Measurements from ENCODE around the gene UPF1.

The UPF1 gene

DNA sequence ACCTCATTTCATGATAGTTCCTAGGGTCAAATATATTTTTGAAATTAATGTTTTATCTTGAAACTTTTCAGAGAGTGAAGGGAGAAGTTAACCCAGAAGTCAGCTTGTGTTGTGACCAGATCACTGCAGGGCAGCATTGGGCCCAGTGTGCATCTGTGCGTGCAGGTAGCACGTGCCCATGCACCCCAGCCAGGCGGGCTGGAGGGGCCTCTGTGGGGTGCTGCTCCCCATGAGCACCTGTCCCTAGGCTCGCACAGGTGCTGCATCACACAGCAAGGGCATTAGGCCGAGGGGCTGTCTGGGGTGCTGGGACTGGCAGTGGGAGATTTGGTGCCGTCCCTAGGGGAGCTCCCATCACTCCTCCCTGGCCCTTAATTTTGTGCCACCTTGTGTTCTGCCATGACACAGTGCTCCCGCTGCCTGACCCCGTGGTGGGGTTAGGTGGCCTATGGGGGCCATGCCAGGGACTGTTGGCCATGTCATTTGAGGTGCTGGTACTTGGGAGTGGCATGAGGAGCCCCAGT, 13.1 kb downstream of the UPF1 start:
- Histone ChIP-seq H3K9me3 (ENCODE audit: low read length) (no peaks in the 10 kb centered on the region), H3K4me3 (ENCODE audit: low read depth in 1 of 2, low read length in 2 of 2) (no peak overlapping the region), H3K36me3 (ENCODE audit: insufficient read depth, low read length) (peaks cover 8% of the 10 kb centered on the region), H3K27me3 (ENCODE audit: control insufficient read depth in 1 of 2, insufficient read depth in 2 of 2, low read length in 2 of 2) (no peaks in the 10 kb centered on the region), H3K9ac (ENCODE audit: low read length) (no peak overlapping the region), H3K27ac (ENCODE audit: low read depth, low read length) (no peak overlapping the region), H3K4me1 (ENCODE audit: insufficient read depth, low read length) (peaks cover 69% of the 10 kb centered on the region)

DNA sequence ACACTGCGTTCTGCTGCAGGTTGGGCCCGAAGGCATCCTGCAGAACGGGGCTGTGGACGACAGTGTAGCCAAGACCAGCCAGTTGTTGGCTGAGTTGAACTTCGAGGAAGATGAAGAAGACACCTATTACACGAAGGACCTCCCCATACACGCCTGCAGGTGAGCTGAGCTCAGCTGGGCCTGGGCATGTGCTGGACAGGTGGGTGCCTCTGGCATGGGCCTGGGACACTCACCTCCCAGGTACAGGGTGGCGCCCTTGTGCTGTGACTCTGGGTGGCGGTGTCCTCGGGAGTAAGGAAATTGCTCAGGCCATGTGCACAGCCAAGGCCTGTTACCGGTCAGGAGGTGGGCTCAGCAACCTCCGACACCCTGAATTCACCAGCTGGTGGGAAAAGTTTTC, 14.2 kb downstream of the UPF1 start:
- Histone ChIP-seq H3K27ac (ENCODE audit: low read depth, low read length) (no peak overlapping the region), H3K9me3 (ENCODE audit: low read length) (no peaks in the 10 kb centered on the region), H3K27me3 (ENCODE audit: control insufficient read depth in 1 of 2, insufficient read depth in 2 of 2, low read length in 2 of 2) (no peaks in the 10 kb centered on the region), H3K4me3 (ENCODE audit: low read depth in 1 of 2, low read length in 2 of 2) (no peak overlapping the region), H3K9ac (ENCODE audit: low read length) (no peak overlapping the region), H3K4me1 (ENCODE audit: insufficient read depth, low read length) (peaks cover 70% of the 10 kb centered on the region), H3K36me3 (ENCODE audit: insufficient read depth, low read length) (peaks cover 17% of the 10 kb centered on the region)

DNA sequence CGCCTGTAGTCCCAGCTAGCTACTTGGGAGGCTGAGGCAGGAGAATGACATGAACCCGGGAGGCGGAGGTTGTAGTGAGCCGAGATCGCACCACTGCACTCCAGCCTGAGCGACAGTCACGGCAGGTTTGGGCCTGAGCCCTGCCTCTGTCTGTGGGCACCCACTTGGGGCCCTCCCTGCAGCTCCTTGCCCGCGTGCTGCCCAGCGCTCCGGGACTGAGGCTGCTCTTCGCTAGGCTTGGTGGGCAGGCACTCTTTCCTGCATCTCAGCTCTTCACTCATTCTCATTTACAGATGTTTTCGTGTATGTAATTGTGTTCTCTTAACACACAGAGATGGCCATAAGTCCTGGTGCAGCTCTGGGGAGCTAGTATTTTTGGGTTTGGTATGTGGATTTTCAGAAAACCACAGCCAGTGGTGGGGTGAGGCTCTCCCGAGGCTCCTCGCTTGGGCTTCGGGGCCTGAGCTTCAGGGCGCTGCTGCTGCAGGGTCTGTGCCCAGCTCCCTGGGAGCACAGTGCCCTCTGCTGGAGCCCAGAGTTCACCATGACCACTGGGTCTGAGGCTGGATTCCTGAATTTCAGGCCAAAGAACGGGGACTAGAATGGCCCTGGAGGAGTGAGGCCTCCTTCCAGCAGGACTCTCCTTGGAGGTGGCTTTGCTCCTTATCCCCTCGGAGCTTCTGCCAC, 15.2 kb downstream of the UPF1 start:
- Histone ChIP-seq H3K27me3 (ENCODE audit: control insufficient read depth in 1 of 2, insufficient read depth in 2 of 2, low read length in 2 of 2) (no peaks in the 10 kb centered on the region), H3K4me3 (ENCODE audit: low read depth in 1 of 2, low read length in 2 of 2) (no peak overlapping the region), H3K4me1 (ENCODE audit: insufficient read depth, low read length) (peaks cover 66% of the 10 kb centered on the region), H3K36me3 (ENCODE audit: insufficient read depth, low read length) (peaks cover 27% of the 10 kb centered on the region), H3K9me3 (ENCODE audit: low read length) (no peaks in the 10 kb centered on the region), H3K9ac (ENCODE audit: low read length) (no peak overlapping the region), H3K27ac (ENCODE audit: low read depth, low read length) (peak overlapping the region; percentile 45)

DNA sequence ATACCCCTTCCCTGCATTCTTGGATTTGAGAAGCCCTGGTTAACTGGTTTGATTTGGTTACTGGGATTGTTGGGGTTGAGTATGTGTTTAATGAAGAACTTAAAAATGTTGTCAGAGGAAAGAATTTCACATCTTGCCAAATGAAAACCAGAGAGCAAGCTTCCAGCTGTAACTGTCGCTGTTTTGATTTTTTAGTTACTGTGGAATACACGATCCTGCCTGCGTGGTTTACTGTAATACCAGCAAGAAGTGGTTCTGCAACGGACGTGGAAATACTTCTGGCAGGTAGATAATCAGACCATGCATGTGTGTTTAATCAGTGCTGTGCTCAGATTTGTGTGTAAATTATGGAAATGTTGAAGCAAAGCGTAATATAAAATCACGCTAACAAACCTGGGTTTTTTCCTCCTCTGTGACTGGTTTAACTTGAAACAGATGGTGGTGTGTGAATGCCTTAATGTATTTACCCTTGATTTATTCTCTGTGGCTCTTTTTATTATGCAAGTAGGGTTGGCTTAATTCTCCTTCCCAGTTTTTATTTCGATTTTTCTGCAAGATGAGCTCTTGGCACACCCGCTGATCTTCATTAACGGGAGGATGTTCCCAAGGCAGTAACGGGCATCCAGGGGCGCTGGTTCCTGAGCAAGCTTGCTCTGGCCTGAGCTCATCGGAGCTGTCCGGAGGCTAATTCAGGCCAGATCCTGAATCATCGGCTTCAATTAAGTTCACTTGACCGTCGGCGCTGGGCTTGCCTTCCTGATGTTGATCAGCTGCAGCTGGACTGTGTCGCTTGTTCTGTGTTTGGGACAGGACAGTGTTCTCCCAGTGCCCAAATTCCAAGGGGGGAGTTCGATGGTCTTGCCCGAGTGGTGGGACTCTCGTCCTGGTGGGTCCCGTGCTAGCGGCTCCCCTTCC, 16.0 kb downstream of the UPF1 start:
- peaks cover 33% of the 10 kb centered on the region for H3K36me3 ChIP-seq (ENCODE audit: insufficient read depth, low read length)
- H3K9me3 ChIP-seq (ENCODE audit: low read length): no peaks in the 10 kb centered on the region
- no peaks in the 10 kb centered on the region for H3K27me3 ChIP-seq (ENCODE audit: control insufficient read depth in 1 of 2, insufficient read depth in 2 of 2, low read length in 2 of 2)
- H3K27ac ChIP-seq (ENCODE audit: low read depth, low read length): peak overlapping the region; percentile 56
- H3K9ac ChIP-seq (ENCODE audit: low read length): no peak overlapping the region
- H3K4me1 ChIP-seq (ENCODE audit: insufficient read depth, low read length): peaks cover 60% of the 10 kb centered on the region
- H3K4me3 ChIP-seq (ENCODE audit: low read depth in 1 of 2, low read length in 2 of 2): no peak overlapping the region

DNA sequence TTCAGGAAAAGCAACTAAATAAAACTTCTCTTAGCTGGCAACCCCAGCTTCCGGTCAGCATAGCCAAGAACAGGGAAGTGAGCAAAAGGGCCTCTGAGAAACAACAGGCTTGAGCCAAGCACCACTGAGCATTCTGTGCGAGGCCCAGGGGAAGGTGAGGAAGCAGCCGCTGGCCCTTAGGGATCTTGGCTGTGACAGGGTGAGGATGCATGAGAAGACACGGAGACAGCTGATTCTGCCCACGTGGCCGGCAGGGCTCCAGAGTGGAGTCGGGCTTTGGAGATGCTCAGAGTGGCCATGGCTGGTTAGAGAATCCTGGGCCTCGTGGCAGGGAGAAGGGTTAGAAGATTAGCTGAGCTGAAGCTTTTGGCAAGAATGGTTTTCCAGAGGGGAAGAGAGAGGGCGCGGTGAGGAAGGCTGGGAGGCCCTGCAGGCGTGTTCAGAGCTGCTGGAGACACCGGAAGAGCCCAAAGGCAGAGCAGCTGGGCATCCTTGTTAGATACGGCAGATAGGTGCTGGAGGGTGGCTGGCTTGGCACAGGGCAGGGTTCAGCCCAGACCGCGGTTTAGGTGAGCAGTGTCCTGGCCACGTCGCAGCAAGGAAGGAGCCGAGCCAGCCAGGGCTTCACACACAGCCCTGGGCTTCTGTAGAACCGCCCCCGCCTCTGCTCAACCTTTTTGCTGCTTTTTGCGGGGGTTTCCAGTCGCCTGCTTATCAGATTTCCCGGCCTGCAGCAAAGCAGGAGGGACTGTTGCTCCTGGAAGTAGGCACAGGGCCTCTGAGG, 17.3 kb downstream of the UPF1 start:
- Histone ChIP-seq H3K27me3 (ENCODE audit: control insufficient read depth in 1 of 2, insufficient read depth in 2 of 2, low read length in 2 of 2) (no peaks in the 10 kb centered on the region), H3K9ac (ENCODE audit: low read length) (no peak overlapping the region), H3K36me3 (ENCODE audit: insufficient read depth, low read length) (peaks cover 45% of the 10 kb centered on the region), H3K9me3 (ENCODE audit: low read length) (no peaks in the 10 kb centered on the region), H3K4me1 (ENCODE audit: insufficient read depth, low read length) (peaks cover 56% of the 10 kb centered on the region), H3K4me3 (ENCODE audit: low read depth in 1 of 2, low read length in 2 of 2) (no peak overlapping the region), H3K27ac (ENCODE audit: low read depth, low read length) (peak overlapping the region; percentile 56)

DNA sequence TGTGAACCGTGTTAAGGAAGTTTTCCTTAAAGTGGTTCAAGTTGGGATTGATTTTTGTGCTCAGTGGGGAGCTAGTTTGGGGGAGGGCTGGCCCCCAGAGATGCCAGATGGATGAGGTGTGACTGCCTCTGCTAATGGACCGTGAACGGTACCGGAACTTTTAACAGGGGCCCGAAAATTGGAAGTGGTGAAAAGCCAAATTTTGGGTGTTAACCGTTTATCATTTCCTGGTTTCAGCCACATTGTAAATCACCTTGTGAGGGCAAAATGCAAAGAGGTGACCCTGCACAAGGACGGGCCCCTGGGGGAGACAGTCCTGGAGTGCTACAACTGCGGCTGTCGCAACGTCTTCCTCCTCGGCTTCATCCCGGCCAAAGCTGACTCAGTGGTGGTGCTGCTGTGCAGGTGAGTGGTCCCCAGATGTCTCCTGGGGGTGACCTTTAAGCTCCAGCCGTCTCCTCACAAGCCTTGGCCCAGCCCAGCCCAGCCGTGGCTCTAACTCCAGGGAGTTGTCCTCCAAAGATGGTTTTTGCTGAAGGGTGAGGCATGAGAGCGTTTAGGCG, 18.2 kb downstream of the UPF1 start:
- no peak overlapping the region for H3K9ac ChIP-seq (ENCODE audit: low read length)
- H3K9me3 ChIP-seq (ENCODE audit: low read length): no peaks in the 10 kb centered on the region
- peaks cover 53% of the 10 kb centered on the region for H3K4me1 ChIP-seq (ENCODE audit: insufficient read depth, low read length)
- peaks cover 53% of the 10 kb centered on the region for H3K36me3 ChIP-seq (ENCODE audit: insufficient read depth, low read length)
- no peaks in the 10 kb centered on the region for H3K27me3 ChIP-seq (ENCODE audit: control insufficient read depth in 1 of 2, insufficient read depth in 2 of 2, low read length in 2 of 2)
- H3K27ac ChIP-seq (ENCODE audit: low read depth, low read length): no peak overlapping the region
- no peak overlapping the region for H3K4me3 ChIP-seq (ENCODE audit: low read depth in 1 of 2, low read length in 2 of 2)

DNA sequence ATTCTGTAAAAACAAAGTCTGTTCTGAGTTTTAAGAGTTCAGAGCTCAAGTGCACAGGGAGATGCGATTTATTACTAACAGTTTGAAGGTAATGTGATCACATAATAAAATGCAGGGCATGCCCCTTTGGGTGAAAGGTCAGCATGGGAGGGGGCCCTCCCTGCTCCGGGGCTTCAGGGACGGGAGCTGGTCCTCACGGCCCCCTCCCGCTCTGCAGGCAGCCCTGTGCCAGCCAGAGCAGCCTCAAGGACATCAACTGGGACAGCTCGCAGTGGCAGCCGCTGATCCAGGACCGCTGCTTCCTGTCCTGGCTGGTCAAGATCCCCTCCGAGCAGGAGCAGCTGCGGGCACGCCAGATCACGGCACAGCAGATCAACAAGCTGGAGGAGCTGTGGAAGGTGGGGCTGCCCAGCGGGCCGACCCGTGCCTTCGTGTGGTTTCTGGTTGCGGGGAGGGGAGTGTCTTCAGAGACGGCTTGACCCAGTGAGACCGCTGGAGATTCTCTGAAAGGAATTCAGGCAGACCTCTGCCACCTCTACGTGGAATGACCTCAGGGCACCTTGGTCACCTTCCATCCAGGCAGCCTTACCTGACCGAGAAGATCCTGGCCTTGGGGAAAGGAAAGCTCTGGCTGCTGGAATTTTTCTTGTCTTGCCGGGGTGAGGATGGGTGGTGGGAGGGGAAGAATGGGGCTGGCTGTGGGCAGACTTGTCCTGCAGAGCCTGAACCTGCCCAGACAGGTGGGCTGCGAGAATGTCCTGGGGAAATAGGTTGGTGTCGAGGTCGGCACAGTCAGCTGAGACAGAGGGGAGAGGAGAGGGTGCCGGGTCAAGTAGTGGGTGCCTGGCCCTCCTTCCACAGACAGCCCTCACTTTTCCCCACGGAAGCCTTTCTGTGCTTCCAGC, 19.0 kb downstream of the UPF1 start:
- H3K9me3 ChIP-seq (ENCODE audit: low read length): no peaks in the 10 kb centered on the region
- H3K4me3 ChIP-seq (ENCODE audit: low read depth in 1 of 2, low read length in 2 of 2): no peak overlapping the region
- peaks cover 49% of the 10 kb centered on the region for H3K4me1 ChIP-seq (ENCODE audit: insufficient read depth, low read length)
- no peaks in the 10 kb centered on the region for H3K27me3 ChIP-seq (ENCODE audit: control insufficient read depth in 1 of 2, insufficient read depth in 2 of 2, low read length in 2 of 2)
- peaks cover 60% of the 10 kb centered on the region for H3K36me3 ChIP-seq (ENCODE audit: insufficient read depth, low read length)
- no peak overlapping the region for H3K9ac ChIP-seq (ENCODE audit: low read length)
- H3K27ac ChIP-seq (ENCODE audit: low read depth, low read length): peak overlapping the region; percentile 3

DNA sequence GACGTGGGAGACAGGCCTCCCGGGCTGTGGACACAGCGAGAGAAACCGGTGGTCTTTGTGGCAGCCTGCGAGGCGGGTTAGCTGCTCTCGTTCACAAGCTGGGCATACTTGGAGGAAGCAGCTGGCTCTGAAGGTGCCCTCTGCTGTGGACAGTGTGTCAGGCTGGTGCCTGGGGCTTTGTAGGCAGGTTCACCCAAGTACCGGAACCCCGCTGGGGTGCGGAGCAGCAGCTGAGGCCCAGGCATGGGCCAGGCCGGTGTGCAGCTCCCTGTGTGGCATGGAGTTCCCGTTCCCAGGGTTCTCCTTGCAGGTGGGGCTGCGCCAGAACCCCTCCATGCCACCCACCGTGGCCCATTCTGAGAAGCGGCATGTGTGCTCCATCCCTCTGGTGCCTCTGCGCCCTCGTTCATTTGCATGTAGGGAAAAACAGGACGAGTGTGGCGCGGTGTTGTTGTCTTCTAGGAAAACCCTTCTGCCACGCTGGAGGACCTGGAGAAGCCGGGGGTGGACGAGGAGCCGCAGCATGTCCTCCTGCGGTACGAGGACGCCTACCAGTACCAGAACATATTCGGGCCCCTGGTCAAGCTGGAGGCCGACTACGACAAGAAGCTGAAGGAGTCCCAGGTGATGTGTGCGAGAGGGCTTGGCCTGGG, 20.0 kb downstream of the UPF1 start:
- H3K4me1 ChIP-seq (ENCODE audit: insufficient read depth, low read length): peaks cover 43% of the 10 kb centered on the region
- no peak overlapping the region for H3K9ac ChIP-seq (ENCODE audit: low read length)
- H3K36me3 ChIP-seq (ENCODE audit: insufficient read depth, low read length): peaks cover 64% of the 10 kb centered on the region
- H3K4me3 ChIP-seq (ENCODE audit: low read depth in 1 of 2, low read length in 2 of 2): no peak overlapping the region
- no peak overlapping the region for H3K27ac ChIP-seq (ENCODE audit: low read depth, low read length)
- H3K27me3 ChIP-seq (ENCODE audit: control insufficient read depth in 1 of 2, insufficient read depth in 2 of 2, low read length in 2 of 2): no peaks in the 10 kb centered on the region
- no peaks in the 10 kb centered on the region for H3K9me3 ChIP-seq (ENCODE audit: low read length)

DNA sequence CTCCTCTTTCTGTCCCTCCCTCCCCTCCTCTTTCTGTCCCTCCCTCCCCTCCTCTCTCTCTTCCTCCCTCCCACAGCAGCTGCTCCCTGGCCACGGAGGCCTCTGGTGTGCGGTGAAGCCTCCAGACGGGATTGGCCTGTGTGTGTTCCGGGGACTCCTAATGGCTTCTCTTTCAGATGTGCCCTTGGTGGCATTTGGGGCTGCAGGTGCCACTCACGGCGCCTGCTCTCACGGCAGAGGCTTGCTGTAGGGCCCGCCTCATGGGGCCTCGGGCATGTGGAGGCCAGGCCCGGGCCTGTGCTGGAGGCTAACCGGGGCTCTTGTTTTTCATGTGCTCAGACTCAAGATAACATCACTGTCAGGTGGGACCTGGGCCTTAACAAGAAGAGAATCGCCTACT, 20.9 kb downstream of the UPF1 start:
- H3K4me1 ChIP-seq (ENCODE audit: insufficient read depth, low read length): peaks cover 36% of the 10 kb centered on the region
- H3K9ac ChIP-seq (ENCODE audit: low read length): no peak overlapping the region
- H3K4me3 ChIP-seq (ENCODE audit: low read depth in 1 of 2, low read length in 2 of 2): no peak overlapping the region
- peaks cover 72% of the 10 kb centered on the region for H3K36me3 ChIP-seq (ENCODE audit: insufficient read depth, low read length)
- no peaks in the 10 kb centered on the region for H3K9me3 ChIP-seq (ENCODE audit: low read length)
- no peak overlapping the region for H3K27ac ChIP-seq (ENCODE audit: low read depth, low read length)
- H3K27me3 ChIP-seq (ENCODE audit: control insufficient read depth in 1 of 2, insufficient read depth in 2 of 2, low read length in 2 of 2): no peaks in the 10 kb centered on the region

Data from muscle layer of colon (tissue), 2 donors.